Renal pelvis (tissue), 4 donors: ENCODE measurements around the gene HEATR3. TPM values are rescaled to one million over a fixed set of nuclear protein-coding genes. Genes with fewer than 3 reads are reported as not detected.

Source experiments
- DNase-seq: peaks from one replicate; pipeline ENCODE4 v3.0.0-alpha.2; 2013
- polyA plus RNA-seq, 3 donors: library from polyadenylated mRNA; unstranded; fragments of 120-200 nt; gene quantifications; one replicate each; pipeline ENCODE4 v1.2.1, GENCODE V29; 2013; ENCODE audit not compliant: insufficient read length in 3 of 3

The HEATR3 gene
- polyA plus RNA-seq, 3 donors, result 20.3 to 25.2 (median 23.2) TPM

DNA sequence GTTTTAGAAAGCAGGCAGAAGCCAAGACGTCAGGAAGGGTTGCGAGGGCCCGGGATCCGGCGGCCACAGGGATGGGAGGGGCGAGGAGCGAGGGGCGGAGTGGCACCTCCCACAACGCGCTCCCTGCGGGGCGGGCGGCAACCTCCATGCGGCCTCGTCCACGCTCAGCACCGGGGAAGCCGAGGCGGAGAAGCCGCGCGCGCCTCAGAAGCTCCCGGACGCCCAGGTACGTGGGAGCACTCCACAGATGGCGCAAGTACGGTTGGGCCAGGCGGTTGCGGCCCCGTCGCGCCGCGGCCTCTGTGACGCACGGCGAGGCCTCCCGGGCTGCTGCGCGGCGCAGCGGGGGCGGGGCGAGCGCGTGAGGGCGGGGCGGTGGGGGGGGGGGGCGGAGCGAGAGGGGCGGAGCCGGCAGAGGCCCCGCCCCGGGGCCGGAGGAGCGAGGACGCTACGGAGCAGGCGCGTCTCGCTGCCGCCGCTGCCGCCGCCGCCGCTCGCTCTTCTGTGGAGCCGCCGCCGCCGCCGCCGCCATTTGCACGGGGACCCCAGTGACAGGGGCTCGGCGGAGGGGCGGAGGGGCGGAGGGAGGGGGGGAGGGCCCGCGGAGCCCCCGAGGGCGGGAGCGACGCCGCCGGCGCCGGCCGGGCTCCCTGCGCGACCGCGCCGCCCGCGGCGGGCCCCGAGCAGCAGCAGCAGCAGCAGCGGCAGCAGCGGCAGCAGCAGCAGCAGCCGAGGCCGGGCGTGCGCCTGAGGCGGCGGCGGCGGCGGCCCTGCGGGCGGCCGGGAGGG is 87.2 kb downstream of the HEATR3 start, which contains the start of gene TENT4B:
TSS of gene TENT4B (plus strand) at position 500 of the 789 bp plus-strand sequence. CDS start 316 bp downstream, outside the sequence.
- peak; percentile 84 for DNase-seq

DNA sequence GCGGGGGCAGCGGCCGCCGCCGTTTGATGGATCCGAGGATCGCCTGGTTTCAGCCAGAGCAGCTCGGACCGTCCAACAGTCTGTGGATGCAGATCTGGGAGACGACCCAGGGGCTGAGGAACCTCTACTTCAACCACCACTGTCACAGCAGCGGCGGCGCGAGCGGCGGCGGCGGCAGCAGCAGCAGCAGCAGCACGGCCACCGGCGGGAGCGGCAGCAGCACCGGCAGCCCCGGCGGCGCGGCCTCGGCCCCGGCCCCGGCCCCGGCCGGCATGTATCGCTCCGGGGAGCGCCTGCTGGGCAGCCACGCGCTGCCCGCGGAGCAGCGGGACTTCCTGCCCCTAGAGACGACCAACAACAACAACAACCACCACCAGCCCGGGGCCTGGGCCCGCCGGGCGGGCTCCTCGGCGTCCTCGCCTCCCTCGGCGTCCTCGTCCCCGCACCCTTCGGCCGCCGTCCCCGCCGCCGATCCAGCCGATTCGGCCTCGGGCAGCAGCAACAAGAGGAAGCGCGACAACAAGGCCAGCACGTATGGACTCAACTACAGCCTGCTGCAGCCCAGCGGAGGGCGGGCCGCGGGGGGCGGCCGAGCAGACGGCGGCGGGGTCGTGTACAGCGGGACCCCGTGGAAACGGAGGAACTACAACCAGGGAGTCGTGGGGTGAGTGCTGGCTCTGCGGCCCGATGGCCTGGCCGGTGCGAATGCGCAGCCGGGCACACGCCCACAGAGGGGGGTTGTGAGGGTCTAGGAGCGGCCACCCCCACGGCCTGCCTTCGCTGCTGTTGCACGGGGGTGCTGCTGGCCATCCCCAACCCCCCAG is 88.0 kb downstream of the HEATR3 start:
- no peak for DNase-seq

DNA sequence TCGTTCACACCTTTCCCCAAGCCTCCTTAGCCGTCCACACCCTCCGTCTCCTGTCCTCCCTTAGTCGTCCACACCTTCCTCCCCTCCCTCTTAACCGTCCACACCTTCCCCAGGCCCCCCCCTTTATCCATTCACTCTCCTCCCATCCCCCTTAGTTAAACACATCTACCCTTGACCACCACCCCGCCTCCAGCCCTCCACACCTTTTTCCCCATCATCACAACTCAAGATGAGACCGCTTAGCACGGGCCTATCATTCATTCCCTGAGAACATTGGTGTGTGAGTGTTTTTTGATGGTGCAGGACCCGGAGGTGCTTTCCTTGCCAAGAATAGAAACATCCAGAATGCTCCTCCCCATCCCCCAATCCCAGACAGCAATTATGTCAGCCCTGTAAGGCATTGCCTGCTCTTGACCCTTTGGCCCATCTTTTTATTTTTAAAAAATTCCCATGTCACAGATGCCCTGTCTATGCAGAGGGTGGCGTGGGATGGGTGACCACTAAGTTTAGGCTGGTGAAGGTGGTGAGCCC is 88.7 kb downstream of the HEATR3 start:
- DNase-seq, result no peak

DNA sequence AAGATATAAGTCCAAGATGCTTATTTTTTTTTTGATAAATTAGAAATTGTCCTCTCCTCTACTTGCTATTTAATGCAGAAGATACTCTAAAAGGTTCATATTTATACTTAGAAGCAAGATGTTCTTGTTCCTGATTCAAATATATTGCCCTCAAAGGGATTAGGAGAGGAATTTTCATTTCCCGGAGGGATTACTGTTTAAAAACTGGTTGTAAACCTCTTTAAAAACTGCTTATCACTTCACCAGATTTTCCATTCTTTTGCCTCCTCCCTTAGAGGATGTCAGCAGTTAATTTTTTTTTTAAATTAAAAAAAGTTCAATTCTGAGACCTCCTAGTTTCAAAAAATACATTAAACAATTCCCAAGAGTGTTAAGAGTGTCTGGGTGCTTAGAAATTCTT is 90.2 kb downstream of the HEATR3 start:
- DNase-seq, result no peak

Other genes with a start within 250 kb of the HEATR3 start
- 10 to 100 TPM; 24.2 to 30.5 (median 28.5) TPM for gene ZNF423, start 209.9 kb upstream of the HEATR3 start, polyA plus RNA-seq
- 10 to 100 TPM; 21.0 to 33.1 (median 30.6) TPM for gene CNEP1R1, start 40.7 kb upstream of the HEATR3 start, polyA plus RNA-seq
- 10 to 100 TPM; 14.3 to 16.4 (median 15.6) TPM for gene TENT4B, start 87.3 kb downstream of the HEATR3 start, polyA plus RNA-seq
- gene ADCY7, start 200.6 kb downstream of the HEATR3 start, polyA plus RNA-seq, result 1 to 10 TPM; 8.1 to 9.3 (median 8.2) TPM